Dendritic cell treated with granulocyte-macrophage colony-stimulating factor and Interleukin-4, amounts not matched to agents 40 ng/mL and 50 ng/mL, for 4 days (primary cell): ENCODE data around the gene DSCAML1.

ENCODE experiments used
- H3K27ac Mint-ChIP-seq: one replicate; pipeline ENCODE4 v1.8.0; 2022; ENCODE audit warnings: mild to moderate bottlenecking, mixed read lengths
- H3K27me3 Mint-ChIP-seq: one replicate; pipeline ENCODE4 v1.8.0; 2022; ENCODE audit warnings: mild to moderate bottlenecking, mixed read lengths
- H3K36me3 Mint-ChIP-seq: one replicate; pipeline ENCODE4 v1.8.0; 2022; ENCODE audit warnings: low read depth, mixed read lengths
- H3K4me1 Mint-ChIP-seq: one replicate; pipeline ENCODE4 v1.8.0; 2022; ENCODE audit warnings: low read depth, mixed read lengths
- H3K4me3 Mint-ChIP-seq: one replicate; pipeline ENCODE4 v1.8.0; 2022; ENCODE audit warnings: mild to moderate bottlenecking, moderate library complexity, mixed read lengths
- H3K9me3 Mint-ChIP-seq: one replicate; pipeline ENCODE4 v1.8.0; 2022; ENCODE audit warnings: mixed read lengths
- intact Hi-C: fragments of 100-400 bp; cut with micrococcal nuclease; formaldehyde crosslinking; loops from one replicate; pipeline ENCODE4 v1.15.0; 2022

DSCAML1 gene

DNA sequence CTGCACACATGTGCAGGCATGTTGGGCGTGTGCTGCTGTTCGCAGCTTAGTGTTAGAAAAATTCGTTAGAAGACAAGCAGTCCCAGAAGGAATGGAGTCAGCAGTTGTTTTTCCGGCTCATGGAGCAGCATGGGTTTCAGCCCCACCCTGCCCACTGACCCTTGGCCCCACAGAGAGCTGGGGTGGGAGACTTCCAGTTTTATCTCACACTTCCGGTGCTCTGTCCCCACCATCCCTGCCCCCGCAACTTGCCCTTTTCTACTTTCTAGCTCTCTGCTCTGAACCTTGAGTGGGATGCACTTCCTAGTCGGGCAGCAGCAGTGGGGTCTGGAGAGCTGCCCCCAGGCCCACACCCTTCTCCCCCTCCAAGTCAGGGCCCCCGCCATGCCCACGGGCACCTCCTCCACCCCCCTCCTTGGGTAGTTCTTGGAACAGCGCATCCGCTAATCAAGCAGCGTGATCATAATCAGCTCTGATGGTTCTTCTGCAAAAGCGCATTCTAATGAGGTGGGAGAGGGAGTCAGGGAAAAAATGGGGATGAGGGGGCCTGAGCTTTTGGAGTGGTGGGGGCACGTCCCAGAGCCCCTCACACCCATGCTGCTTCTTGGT lies 285.0 kb downstream of the DSCAML1 start:
- H3K4me1 Mint-ChIP-seq: no peaks in the 10 kb centered on the region
- H3K36me3 Mint-ChIP-seq: no peaks in the 10 kb centered on the region
- H3K27me3 Mint-ChIP-seq: peaks cover 3% of the 10 kb centered on the region
- H3K9me3 Mint-ChIP-seq: no peaks in the 10 kb centered on the region
- intact Hi-C loops: no loop called here
- no peak overlapping the region for H3K4me3 Mint-ChIP-seq
- no peak overlapping the region for H3K27ac Mint-ChIP-seq

DNA sequence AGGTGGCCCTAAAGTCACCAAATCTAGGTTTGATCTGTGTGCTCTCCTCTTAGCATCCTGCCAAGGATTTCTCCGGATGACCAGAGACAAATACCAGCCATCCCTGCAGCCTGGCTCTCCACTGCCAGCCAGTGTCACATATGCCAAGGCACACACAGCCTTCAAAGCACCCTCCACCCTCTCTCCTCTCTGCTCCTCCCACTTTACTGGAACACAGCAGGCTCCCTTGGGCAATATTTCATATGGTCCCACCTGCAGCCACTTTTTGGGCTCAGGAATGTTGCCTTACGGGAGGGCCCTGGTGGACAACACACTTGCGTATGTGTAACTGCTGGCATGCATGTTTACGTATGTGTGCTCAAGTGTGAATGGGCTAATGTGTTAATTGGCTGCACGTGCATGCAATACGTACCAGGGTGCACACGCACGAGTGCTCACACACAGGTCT lies 285.5 kb downstream of the DSCAML1 start:
- H3K4me3 Mint-ChIP-seq: no peak overlapping the region
- H3K27ac Mint-ChIP-seq: no peak overlapping the region
- H3K36me3 Mint-ChIP-seq: no peaks in the 10 kb centered on the region
- H3K4me1 Mint-ChIP-seq: no peaks in the 10 kb centered on the region
- H3K27me3 Mint-ChIP-seq: peaks cover 3% of the 10 kb centered on the region
- no peaks in the 10 kb centered on the region for H3K9me3 Mint-ChIP-seq
- intact Hi-C loops: no loop called here

DNA sequence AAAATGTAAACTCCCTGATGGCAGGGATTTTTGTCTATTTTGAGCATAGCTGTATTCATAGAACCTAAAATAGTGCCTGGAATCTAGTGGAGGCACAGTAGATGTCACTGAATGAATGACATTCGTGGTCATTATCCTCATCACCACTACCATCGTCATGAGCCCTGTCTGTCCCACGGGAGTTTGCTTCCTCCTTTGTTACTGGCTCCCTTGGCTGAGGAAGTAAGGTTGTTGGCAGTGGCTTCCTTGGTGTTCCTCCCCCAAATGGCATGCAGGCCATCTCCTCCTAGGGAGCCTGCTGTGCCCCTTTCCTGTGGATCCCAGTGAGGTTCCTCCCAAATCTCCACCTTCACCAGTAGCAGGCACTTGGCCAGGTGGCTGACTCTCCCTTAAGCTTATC lies 286.4 kb downstream of the DSCAML1 start:
- intact Hi-C loops: no loop called here
- Mint-ChIP-seq H3K36me3 (no peaks in the 10 kb centered on the region), H3K27ac (no peak overlapping the region), H3K27me3 (peaks cover 5% of the 10 kb centered on the region), H3K9me3 (no peaks in the 10 kb centered on the region), H3K4me1 (no peaks in the 10 kb centered on the region), H3K4me3 (no peak overlapping the region)

DNA sequence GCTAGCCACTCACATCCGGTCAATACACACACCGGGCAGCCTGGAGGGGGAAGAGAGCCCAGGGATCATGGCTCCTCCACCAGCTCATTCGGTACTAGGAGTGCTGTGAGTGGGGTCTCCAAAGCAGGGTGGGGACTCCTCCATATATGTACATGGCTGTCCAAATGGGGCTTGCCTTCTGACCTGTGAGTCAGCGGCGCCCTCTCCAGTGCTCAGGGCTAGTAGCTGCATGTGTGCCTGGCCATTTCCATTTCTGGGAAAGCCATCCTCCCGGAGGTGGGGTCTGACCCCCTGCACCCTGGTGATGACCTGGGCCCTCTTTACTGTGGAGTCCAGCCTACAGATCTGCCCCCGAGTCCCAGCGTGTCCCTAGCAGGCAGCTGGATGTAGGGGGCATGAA lies 287.5 kb downstream of the DSCAML1 start:
- no peaks in the 10 kb centered on the region for H3K36me3 Mint-ChIP-seq
- intact Hi-C loops: no loop called here
- no peak overlapping the region for H3K4me3 Mint-ChIP-seq
- H3K9me3 Mint-ChIP-seq: no peaks in the 10 kb centered on the region
- H3K4me1 Mint-ChIP-seq: no peaks in the 10 kb centered on the region
- H3K27ac Mint-ChIP-seq: no peak overlapping the region
- peaks cover 5% of the 10 kb centered on the region for H3K27me3 Mint-ChIP-seq

DNA sequence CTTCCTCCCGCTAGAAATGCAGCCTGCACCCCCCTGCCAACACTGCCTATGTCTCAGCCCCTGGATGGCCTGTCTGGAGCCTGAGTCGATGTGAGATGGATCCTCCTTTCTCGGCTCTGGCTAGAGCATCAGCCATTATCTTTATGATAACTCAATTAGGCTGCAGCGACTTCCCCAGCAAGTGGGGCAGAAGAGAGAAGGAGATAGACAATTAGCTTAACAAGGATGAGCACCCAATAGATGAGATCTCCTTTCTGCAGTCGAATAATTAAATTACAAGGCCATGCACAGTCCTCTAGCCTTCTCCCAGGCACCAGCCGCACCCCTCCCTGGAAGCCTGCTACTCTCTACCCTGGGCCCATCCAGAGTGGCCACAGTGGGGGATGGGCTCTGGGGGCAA lies 290.0 kb downstream of the DSCAML1 start:
- Mint-ChIP-seq H3K36me3 (no peaks in the 10 kb centered on the region), H3K27me3 (peaks cover 2% of the 10 kb centered on the region), H3K9me3 (no peaks in the 10 kb centered on the region), H3K4me1 (no peaks in the 10 kb centered on the region), H3K4me3 (no peak overlapping the region), H3K27ac (no peak overlapping the region)
- intact Hi-C loops: no loop called here

DNA sequence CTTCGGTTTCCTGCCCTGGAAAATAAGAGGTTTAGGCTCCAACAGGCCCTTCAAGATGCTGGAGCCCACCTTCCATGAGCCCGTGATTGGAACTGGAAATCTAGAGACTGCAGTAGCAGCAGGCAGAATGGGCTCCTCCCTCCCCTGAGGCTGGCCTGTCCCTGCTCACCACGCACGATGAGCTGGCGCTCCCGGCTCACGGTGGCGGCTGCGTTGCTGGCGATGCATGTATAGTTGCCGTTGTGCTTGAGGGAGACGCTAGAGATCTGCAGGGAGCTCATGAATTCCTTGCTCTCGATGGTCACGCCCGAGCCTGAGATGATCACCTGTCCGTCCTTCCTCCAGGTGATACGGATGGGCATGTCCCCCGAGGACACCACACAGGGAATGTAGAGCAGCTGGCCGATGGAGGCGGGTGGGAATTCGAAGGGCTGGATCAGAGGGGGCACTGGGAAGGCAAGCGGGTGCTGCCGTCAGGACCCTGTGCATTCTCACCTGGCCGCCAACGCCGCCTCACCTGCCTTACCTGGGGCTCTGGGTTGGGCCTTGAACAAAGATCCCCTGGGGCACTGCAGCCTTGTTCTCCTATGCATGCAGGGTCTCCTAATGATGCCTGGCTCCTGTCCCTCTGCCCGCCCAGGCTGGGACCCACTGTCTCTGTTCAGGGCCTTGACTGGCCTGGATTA lies 291.6 kb downstream of the DSCAML1 start:
- H3K4me3 Mint-ChIP-seq: no peak overlapping the region
- no peak overlapping the region for H3K27ac Mint-ChIP-seq
- H3K4me1 Mint-ChIP-seq: no peaks in the 10 kb centered on the region
- H3K9me3 Mint-ChIP-seq: no peaks in the 10 kb centered on the region
- no peaks in the 10 kb centered on the region for H3K36me3 Mint-ChIP-seq
- H3K27me3 Mint-ChIP-seq: peaks cover 3% of the 10 kb centered on the region
- intact Hi-C loops: no loop called here

DNA sequence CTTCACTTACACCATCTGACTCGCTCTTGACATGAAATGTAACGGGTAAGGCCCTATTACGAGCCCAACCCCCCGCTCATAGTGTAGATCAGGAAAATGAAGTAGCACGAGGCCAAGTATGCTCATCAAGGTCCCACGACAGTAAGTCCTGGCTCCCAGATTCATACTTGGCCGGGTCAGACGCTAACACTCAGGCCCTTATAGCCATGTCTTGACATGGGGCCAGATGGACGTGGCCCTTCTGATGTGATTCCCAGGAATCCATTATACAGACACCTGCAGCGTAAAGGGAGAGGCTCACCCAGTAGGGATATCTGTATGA lies 294.3 kb downstream of the DSCAML1 start:
- Mint-ChIP-seq H3K36me3 (no peaks in the 10 kb centered on the region), H3K4me3 (no peak overlapping the region), H3K27ac (no peak overlapping the region), H3K4me1 (no peaks in the 10 kb centered on the region), H3K9me3 (no peaks in the 10 kb centered on the region), H3K27me3 (peaks cover 3% of the 10 kb centered on the region)
- intact Hi-C loops: no loop called here

DNA sequence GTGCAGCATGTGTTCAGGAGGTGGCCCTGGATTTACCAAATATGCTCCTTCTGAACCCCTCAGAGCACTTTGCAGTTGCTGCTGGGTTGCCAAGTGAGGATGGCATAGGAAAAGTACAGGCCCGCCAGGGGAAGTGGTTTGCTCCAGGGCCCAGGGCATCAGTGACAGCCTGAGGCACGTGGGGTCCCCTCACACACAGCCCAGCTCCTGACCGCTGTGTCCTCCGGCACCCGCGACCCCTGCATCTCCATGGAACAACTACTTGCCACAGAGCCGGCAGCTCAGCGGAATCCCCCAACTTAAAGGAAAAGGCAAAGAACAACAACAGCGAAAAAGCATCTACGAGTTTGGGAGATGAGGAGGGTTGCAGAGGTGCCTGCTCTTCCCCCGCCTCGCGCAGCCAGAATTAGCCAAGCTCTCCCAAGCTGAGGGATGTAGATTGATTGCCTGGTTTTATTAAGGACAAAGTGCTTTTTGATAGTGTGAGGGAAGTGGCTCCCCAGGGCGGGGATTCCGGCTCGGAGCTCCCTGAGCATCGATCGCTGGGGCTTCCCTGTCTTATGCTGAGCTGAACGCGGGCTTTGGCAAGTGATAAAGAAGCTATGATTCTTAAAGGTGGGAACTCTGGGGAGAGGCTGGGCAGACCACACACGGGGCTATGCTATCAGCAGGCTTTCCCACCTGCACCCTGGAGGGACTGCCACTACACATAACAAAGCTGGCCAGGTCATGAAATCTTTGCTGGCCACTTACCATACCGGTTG lies 294.8 kb downstream of the DSCAML1 start:
- no peak overlapping the region for H3K27ac Mint-ChIP-seq
- no peak overlapping the region for H3K4me3 Mint-ChIP-seq
- no peaks in the 10 kb centered on the region for H3K9me3 Mint-ChIP-seq
- intact Hi-C loops: no loop called here
- no peaks in the 10 kb centered on the region for H3K36me3 Mint-ChIP-seq
- no peaks in the 10 kb centered on the region for H3K4me1 Mint-ChIP-seq
- peaks cover 3% of the 10 kb centered on the region for H3K27me3 Mint-ChIP-seq

DNA sequence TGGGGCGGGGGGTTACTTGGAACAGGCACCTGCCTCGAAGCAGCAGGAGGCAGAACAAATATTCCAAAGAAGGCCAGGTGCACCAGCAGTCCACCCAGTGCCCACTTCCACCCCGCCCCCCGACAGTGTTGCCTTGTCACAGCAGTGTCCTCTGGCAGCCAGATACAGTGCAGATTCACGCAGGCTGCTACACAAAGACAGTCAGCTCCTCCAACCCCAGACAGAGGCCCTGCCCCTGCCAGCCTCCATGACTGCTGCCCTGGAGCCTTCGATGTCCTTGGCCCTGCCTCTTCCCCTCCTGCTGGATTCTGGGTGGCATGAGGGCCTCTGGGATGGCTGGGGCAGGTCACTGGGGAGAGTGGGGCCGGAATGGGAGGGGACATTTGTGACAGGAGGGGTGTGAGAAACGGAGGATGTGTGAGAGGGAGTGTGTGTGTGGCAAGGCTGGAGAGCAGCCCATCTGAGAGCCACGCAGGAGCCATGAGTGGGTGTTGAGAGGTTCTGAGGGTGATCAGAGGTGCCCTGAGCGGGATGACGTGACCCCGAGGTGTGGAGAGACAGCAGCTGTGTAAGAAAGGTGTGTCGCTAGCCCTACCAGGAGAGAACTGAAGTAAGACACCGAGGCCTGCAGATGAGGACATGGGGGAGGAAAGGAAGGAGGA lies 295.6 kb downstream of the DSCAML1 start:
- no peaks in the 10 kb centered on the region for H3K9me3 Mint-ChIP-seq
- H3K36me3 Mint-ChIP-seq: no peaks in the 10 kb centered on the region
- peaks cover 3% of the 10 kb centered on the region for H3K27me3 Mint-ChIP-seq
- H3K27ac Mint-ChIP-seq: no peak overlapping the region
- no peaks in the 10 kb centered on the region for H3K4me1 Mint-ChIP-seq
- intact Hi-C loops: no loop called here
- H3K4me3 Mint-ChIP-seq: no peak overlapping the region

DNA sequence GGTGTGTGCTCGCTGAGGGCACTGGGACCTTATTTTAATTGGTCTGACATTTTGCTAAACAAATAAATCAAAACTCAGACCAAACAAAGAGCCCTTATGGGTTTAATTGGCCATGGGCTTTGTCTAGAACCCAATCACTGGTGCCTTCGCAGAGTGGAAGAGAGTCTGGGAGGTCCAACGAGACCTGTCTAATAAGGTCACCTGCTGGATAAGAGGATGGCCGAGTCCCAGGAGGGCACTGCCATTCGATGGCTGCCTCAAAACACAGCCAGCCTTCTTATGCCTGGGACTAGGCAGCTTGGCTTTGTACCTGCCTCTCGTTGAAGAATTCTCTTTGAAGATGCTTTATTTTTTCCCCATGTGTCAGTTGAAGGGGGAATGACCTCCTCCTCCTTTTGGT lies 298.2 kb downstream of the DSCAML1 start:
- peaks cover 1% of the 10 kb centered on the region for H3K27me3 Mint-ChIP-seq
- intact Hi-C loops: no loop called here
- H3K9me3 Mint-ChIP-seq: no peaks in the 10 kb centered on the region
- no peak overlapping the region for H3K27ac Mint-ChIP-seq
- H3K4me3 Mint-ChIP-seq: no peak overlapping the region
- H3K36me3 Mint-ChIP-seq: no peaks in the 10 kb centered on the region
- no peaks in the 10 kb centered on the region for H3K4me1 Mint-ChIP-seq

DNA sequence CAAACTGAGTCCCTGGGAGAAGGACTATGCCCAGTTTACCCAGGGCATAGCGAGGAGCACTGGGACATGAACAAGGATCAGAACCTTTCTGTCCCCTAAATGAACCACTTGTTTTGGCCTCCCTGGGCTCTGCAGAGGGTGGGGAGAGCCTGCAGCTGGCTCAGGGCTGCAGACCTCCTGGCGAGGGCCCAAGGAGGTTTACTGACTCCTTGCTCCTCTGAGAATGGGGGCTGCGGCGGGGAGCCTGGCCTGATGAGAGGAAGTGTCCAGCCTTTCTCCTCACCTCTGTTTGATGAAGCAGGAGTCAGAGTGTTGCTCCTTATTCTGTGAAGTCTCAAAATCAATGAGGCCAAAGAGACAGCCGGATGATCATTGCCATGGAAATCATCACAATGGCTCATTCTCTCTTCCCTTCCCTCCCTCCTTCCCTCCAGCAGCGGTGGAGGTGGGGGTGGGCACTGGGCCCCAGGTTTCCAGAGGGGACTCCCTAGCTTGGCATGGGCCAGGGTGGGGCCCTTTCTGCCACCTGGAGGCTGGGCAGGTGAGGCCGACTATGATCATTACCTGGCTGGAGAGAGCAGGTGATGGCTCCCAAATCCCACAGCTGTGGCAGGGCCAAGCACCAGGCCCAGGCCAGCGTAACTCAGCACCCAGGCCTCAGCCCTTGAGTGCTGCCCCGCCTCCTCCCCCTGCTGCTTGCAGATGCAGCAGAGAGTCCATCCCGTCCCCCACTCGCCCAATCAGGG lies 299.6 kb downstream of the DSCAML1 start:
- no peak overlapping the region for H3K4me3 Mint-ChIP-seq
- no peak overlapping the region for H3K27ac Mint-ChIP-seq
- H3K27me3 Mint-ChIP-seq: peaks cover 7% of the 10 kb centered on the region
- intact Hi-C loops: no loop called here
- H3K9me3 Mint-ChIP-seq: no peaks in the 10 kb centered on the region
- no peaks in the 10 kb centered on the region for H3K36me3 Mint-ChIP-seq
- no peaks in the 10 kb centered on the region for H3K4me1 Mint-ChIP-seq

DNA sequence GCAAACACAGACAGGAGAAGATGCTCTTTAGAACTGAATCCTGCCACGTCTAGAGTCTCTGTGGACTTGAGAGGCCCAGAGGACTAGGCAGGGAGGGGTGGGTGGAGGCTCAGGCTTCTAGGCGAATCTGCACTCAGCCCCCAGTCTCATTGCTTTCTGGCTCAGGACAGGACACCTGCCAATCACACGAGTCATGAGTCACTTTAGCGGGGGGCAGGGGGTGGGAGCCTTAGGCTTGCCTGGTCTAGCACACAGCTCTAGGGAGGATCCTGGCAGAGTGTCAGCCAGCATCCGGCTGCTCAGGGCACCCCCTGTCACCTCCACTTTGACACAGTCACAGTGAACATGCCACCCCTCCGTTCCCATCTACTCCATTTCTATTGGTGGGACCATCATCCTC lies 301.7 kb downstream of the DSCAML1 start:
- intact Hi-C loops: no loop called here
- H3K4me1 Mint-ChIP-seq: peaks cover 6% of the 10 kb centered on the region
- H3K27ac Mint-ChIP-seq: no peak overlapping the region
- H3K36me3 Mint-ChIP-seq: no peaks in the 10 kb centered on the region
- peaks cover 15% of the 10 kb centered on the region for H3K27me3 Mint-ChIP-seq
- no peaks in the 10 kb centered on the region for H3K9me3 Mint-ChIP-seq
- H3K4me3 Mint-ChIP-seq: no peak overlapping the region

DNA sequence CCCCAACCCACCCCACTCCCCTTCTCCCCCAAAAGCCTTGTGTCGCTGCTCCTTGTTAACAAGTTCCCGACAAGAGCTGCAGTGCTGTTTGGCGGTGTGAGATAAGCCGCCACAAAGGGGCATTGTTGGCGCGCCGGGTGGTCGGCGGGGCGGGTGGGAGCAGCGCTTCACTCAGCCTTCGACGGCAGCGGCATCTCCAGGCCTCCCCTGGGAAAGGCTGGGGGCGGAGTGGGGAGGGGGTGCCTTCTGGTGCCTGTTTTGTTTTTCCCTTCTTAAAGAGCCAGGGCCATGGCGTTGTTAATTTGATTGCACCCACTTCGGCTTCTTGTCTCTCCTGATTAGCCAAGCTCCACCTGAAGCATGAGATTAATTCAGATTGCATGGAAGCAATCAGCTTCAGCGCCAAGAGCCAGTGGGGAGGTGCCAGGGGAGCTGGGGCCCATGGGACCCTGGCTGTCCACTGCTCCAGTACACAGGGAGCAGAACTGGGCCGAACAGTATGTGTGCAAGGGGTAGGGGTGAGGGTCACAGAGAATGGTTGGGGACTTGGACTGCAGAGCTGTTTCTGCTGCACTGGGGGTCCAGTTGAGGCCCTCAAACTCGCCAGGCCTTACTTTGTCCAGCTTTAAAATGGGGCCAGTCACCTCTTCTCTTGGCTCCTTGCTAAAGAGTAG lies 304.3 kb downstream of the DSCAML1 start:
- intact Hi-C loops: no loop called here
- no peak overlapping the region for H3K27ac Mint-ChIP-seq
- no peaks in the 10 kb centered on the region for H3K9me3 Mint-ChIP-seq
- H3K36me3 Mint-ChIP-seq: no peaks in the 10 kb centered on the region
- H3K4me1 Mint-ChIP-seq: peaks cover 14% of the 10 kb centered on the region
- H3K27me3 Mint-ChIP-seq: peaks cover 21% of the 10 kb centered on the region
- H3K4me3 Mint-ChIP-seq: no peak overlapping the region
